HG02642 (cell line): ENCODE results near the gene OR8B4.
"Not testable (repeated sequence)": the region's sequence is repeated elsewhere in the genome, so short reads cannot be mapped to it uniquely, and the experiment has no call there.

Experiments used
- ATAC-seq: cut with Tn5 transposase; IDR thresholded peaks from one replicate; pipeline ENCODE4 v1.9.1; 2021; ENCODE audit warnings: mild to moderate bottlenecking; ENCODE audit not compliant: unreplicated experiment, poor library complexity

OR8B4 gene

GRCh38 chr11:124415356-124415923 lies 9.2 kb downstream of the OR8B4 start:
- ATAC-seq, result no peak

- ATAC-seq, result no peak
These were observed 14.8 kb downstream of the OR8B4 start for GRCh38 chr11:124409906-124410305.

- no peak for ATAC-seq
These were observed 19.1 kb downstream of the OR8B4 start for GRCh38 chr11:124405581-124405980.

GRCh38 chr11:124403186-124403585 lies 21.5 kb downstream of the OR8B4 start:
- ATAC-seq, result not testable (repeated sequence)

GRCh38 chr11:124402326-124402922 lies 22.2 kb downstream of the OR8B4 start:
- peak; percentile 81 for ATAC-seq

- no peak for ATAC-seq
These were observed 25.7 kb downstream of the OR8B4 start, which contains the start of gene OR8B3 for GRCh38 chr11:124398924-124399323. Gene OR8B3, minus strand, starts transcription at chr11:124399024. Its CDS starts 1,673 bp downstream, at chr11:124397351.

GRCh38 chr11:124396847-124397246 lies 27.8 kb downstream of the OR8B4 start:
- ATAC-seq, result not testable (repeated sequence)

GRCh38 chr11:124394408-124394807 lies 30.3 kb downstream of the OR8B4 start:
- no peak for ATAC-seq

GRCh38 chr11:124384399-124384798 lies 40.3 kb downstream of the OR8B4 start, which contains the start of gene OR8B2:
Gene OR8B2, minus strand, starts transcription at chr11:124384499. Its CDS starts 1,156 bp downstream, at chr11:124383343.
- no peak for ATAC-seq

GRCh38 chr11:124382857-124383256 lies 41.8 kb downstream of the OR8B4 start:
- not testable (repeated sequence) for ATAC-seq

- ATAC-seq, result no peak
These were observed 44.1 kb downstream of the OR8B4 start for GRCh38 chr11:124380585-124380984.

GRCh38 chr11:124376280-124376679 lies 48.4 kb downstream of the OR8B4 start:
- ATAC-seq, result no peak
